Measurements from ENCODE around the gene MRPS12.

GRCh38 chr19:38898788-38899446 is 31.8 kb upstream of the MRPS12 start:
- TF ChIP-seq CTCF (IDR thresholded peaks at IDR 0.05) = no peak
- no peak for TF ChIP-seq EP300 (IDR thresholded peaks at IDR 0.05; ENCODE audit: low read depth)
- no peak for TF ChIP-seq POLR2A (IDR thresholded peaks at IDR 0.05)
